ENCODE results near the gene PFAS.

DNA sequence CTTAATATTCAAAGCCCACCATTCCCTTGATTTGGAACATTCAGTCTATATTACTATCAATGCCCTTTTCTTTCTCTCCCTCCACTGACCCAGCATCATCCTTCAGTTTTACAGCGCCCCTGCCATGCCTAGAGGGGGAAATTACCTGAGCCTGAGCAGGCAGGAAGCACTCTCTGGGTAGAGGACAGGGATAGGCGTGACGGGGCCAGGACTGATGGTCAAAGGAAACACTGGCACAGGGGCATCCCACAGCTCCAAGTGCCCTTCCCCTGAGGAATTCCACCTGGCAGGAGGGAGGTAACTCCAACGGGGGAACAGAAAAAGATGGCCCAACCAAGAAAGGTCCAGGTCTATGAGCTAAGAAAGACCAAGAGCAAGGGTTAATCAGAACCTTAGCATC lies 11.2 kb upstream of the PFAS start:
- no peak for TF ChIP-seq GABPA (IDR thresholded peaks at IDR 0.05; ENCODE audit: low read depth)
- TF ChIP-seq, protein P1, sequence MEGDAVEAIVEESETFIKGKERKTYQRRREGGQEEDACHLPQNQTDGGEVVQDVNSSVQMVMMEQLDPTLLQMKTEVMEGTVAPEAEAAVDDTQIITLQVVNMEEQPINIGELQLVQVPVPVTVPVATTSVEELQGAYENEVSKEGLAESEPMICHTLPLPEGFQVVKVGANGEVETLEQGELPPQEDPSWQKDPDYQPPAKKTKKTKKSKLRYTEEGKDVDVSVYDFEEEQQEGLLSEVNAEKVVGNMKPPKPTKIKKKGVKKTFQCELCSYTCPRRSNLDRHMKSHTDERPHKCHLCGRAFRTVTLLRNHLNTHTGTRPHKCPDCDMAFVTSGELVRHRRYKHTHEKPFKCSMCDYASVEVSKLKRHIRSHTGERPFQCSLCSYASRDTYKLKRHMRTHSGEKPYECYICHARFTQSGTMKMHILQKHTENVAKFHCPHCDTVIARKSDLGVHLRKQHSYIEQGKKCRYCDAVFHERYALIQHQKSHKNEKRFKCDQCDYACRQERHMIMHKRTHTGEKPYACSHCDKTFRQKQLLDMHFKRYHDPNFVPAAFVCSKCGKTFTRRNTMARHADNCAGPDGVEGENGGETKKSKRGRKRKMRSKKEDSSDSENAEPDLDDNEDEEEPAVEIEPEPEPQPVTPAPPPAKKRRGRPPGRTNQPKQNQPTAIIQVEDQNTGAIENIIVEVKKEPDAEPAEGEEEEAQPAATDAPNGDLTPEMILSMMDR (IDR thresholded peaks at IDR 0.05; ENCODE audit: insufficient read depth, low read length): no peak
- TF ChIP-seq POLR2AphosphoS5 (IDR thresholded peaks at IDR 0.05; ENCODE audit: low read depth): no peak
- TF ChIP-seq, protein P2, sequence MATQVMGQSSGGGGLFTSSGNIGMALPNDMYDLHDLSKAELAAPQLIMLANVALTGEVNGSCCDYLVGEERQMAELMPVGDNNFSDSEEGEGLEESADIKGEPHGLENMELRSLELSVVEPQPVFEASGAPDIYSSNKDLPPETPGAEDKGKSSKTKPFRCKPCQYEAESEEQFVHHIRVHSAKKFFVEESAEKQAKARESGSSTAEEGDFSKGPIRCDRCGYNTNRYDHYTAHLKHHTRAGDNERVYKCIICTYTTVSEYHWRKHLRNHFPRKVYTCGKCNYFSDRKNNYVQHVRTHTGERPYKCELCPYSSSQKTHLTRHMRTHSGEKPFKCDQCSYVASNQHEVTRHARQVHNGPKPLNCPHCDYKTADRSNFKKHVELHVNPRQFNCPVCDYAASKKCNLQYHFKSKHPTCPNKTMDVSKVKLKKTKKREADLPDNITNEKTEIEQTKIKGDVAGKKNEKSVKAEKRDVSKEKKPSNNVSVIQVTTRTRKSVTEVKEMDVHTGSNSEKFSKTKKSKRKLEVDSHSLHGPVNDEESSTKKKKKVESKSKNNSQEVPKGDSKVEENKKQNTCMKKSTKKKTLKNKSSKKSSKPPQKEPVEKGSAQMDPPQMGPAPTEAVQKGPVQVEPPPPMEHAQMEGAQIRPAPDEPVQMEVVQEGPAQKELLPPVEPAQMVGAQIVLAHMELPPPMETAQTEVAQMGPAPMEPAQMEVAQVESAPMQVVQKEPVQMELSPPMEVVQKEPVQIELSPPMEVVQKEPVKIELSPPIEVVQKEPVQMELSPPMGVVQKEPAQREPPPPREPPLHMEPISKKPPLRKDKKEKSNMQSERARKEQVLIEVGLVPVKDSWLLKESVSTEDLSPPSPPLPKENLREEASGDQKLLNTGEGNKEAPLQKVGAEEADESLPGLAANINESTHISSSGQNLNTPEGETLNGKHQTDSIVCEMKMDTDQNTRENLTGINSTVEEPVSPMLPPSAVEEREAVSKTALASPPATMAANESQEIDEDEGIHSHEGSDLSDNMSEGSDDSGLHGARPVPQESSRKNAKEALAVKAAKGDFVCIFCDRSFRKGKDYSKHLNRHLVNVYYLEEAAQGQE (IDR thresholded peaks at IDR 0.05; ENCODE audit: insufficient replicate concordance, low read depth): no peak
